H1 (cell line): Measurements from ENCODE around the gene TCFL5. TPM values are rescaled to one million over a fixed set of nuclear protein-coding genes. Genes with fewer than 3 reads are reported as not detected.

Experiments
- BRCA1 ChIP-seq: IDR thresholded peaks from 2 replicates; pipeline ENCODE4 v1.6.1; 2012; ENCODE audit warnings: low read depth, low read length, improper control_type of control experiment
- CEBPB ChIP-seq: IDR thresholded peaks from 2 replicates; pipeline ENCODE4 v1.6.1; 2012; ENCODE audit warnings: low read depth, low read length
- CHD2 ChIP-seq: IDR thresholded peaks from 2 replicates; pipeline ENCODE4 v1.6.1; 2012; ENCODE audit warnings: low read length, improper control_type of control experiment
- EGR1 ChIP-seq: IDR thresholded peaks from 2 replicates; pipeline ENCODE4 v1.6.1; 2011; ENCODE audit warnings: low read depth, low read length, borderline replicate concordance
- FOSL1 ChIP-seq: IDR thresholded peaks from 2 replicates; pipeline ENCODE4 v1.6.1; 2011; ENCODE audit warnings: mild to moderate bottlenecking, low read depth, low read length, moderate library complexity; ENCODE audit not compliant: insufficient read depth
- HDAC2 ChIP-seq, 2 experiments: fragments of 300-600 bp in 1 of 2; sonication (generic) in 1 of 2; IDR thresholded peaks; 2 replicates each; pipeline ENCODE4 v1.6.1; 2011 to 2012; ENCODE audit warnings: low read depth in 2 of 2, low read length in 2 of 2, mild to moderate bottlenecking in 2 of 2, moderate library complexity in 2 of 2, borderline replicate concordance in 1 of 2, inconsistent platforms in 1 of 2
- MAFK ChIP-seq: IDR thresholded peaks from 2 replicates; pipeline ENCODE4 v1.6.1; 2012; ENCODE audit warnings: low read depth, mild to moderate bottlenecking, improper control_type of control experiment, low read length
- PHF8 ChIP-seq: fragments of 200-600 bp; sonication (generic); conservative IDR thresholded peaks from 2 replicates; pipeline ENCODE4 v1.7.1; 2012; ENCODE audit warnings: low read depth, mild to moderate bottlenecking, inconsistent platforms, low read length, moderate library complexity
- RAD21 ChIP-seq, 2 experiments: IDR thresholded peaks in 1 of 2; conservative IDR thresholded peaks in 1 of 2; 2 replicates each; pipeline ENCODE4 v1.6.1; 2011; ENCODE audit warnings: low read depth in 2 of 2, low read length in 2 of 2, improper control_type of control experiment in 1 of 2, inconsistent platforms in 1 of 2, mild to moderate bottlenecking in 1 of 2, moderate library complexity in 1 of 2
- RFX5 ChIP-seq: IDR thresholded peaks from 2 replicates; pipeline ENCODE4 v1.6.1; 2011; ENCODE audit warnings: low read depth, low read length, improper control_type of control experiment, borderline replicate concordance
- SP2 ChIP-seq: IDR thresholded peaks from 2 replicates; pipeline ENCODE4 v1.6.1; 2012; ENCODE audit warnings: mild to moderate bottlenecking, low read length, inconsistent platforms
- SUZ12 ChIP-seq: fragments of 200-600 bp; sonication (generic); IDR thresholded peaks from 2 replicates; pipeline ENCODE4 v1.6.1; 2012; ENCODE audit warnings: mild to moderate bottlenecking, inconsistent platforms, low read length, moderate library complexity, mixed read lengths
- TAF7 ChIP-seq: optimal IDR thresholded peaks from 2 replicates; pipeline ENCODE3; 2011; ENCODE audit warnings: low read depth, mild to moderate bottlenecking, inconsistent platforms, low read length, moderate library complexity, borderline replicate concordance
- TCF12 ChIP-seq: IDR thresholded peaks from 2 replicates; pipeline ENCODE4 v1.6.1; 2011; ENCODE audit warnings: low read depth, mild to moderate bottlenecking, low read length
- polyA plus RNA-seq, 7 experiments: library from polyadenylated mRNA; depleted of rRNA in 3 of 7; stranded (reverse) in 5 of 7; unstranded in 2 of 7; fragments of >200 nt in 5 of 7; fragments of 200-250 nt in 2 of 7; gene quantifications; 1 replicate in 5 of 7; 2 replicates in 1 of 7; 4 replicates in 1 of 7; pipeline versions ENCODE4 v1.2.1 to v1.2.3, GENCODE V29; 2011 to 2013; ENCODE audit warnings: missing spikeins in 2 of 7, mixed read lengths in 2 of 7
- total RNA-seq: library from RNA; stranded (reverse); fragmentation: NEBNext Ultra II Directional; extraction: Animal tissue kit (Norgen Biotek cat#: 25700); gene quantifications from 2 replicates; pipeline ENCODE4 v1.2.1, GENCODE V29; 2021
- TF ChIP-seq, protein P1 (sequence below): IDR thresholded peaks from 2 replicates; pipeline ENCODE4 v1.6.1; 2012; ENCODE audit warnings: inconsistent platforms
- TF ChIP-seq, protein P2 (sequence below), 3 experiments: IDR thresholded peaks; 1 replicate in 2 of 3; 2 replicates in 1 of 3; pipeline versions ENCODE4 v1.5.1 to v1.6.1; 2011; ENCODE audit warnings: low read length in 3 of 3, mild to moderate bottlenecking in 3 of 3, inconsistent platforms in 2 of 3, low read depth in 1 of 3, moderate library complexity in 1 of 3; ENCODE audit not compliant: insufficient read depth in 1 of 3; ENCODE audit errors: control extremely low read depth in 1 of 3

The TCFL5 gene
- total and polyA plus RNA-seq, 2 of the 8 experiments (the other 6 are each of a cell fraction or from before 2014, with no cell fraction given), result 6.2 to 15.0 TPM

DNA sequence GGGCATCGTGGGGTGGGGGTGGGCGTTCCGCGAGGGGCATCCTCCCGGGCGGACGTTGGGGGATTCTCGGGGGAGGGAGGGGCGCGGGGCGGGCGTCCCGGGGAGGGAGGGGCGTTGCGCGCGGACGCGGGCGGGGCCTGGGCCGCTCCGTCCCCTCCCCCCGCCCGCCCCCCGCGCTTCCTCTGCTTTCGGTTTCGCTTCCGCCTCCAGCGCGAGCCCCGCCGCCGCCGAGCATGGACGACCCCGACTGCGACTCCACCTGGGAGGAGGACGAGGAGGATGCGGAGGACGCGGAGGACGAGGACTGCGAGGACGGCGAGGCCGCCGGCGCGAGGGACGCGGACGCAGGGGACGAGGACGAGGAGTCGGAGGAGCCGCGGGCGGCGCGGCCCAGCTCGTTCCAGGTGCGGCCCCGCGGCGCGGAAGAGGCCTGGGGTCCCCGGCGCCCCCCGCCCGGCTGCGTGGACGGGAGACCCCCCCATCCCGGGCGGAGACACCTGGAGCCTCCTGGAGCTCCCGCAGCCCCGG lies 56.9 kb downstream of the TCFL5 start, which contains the start of gene OGFR (continued):
- TF ChIP-seq CEBPB (no peak), RAD21 (IDR thresholded peaks at IDR 0.05 in 1 of 2, conservative IDR thresholded peaks at IDR 0.05 in 1 of 2; ENCODE audit: low read depth in 2 of 2, low read length in 2 of 2) (no peak), FOSL1 (no peak), BRCA1 (no peak), CHD2 (no peak), MAFK (no peak), SP2 (no peak), TCF12 (no peak), HDAC2 (IDR thresholded peaks at IDR 0.05; ENCODE audit: borderline replicate concordance in 1 of 2, low read depth in 2 of 2, low read length in 2 of 2) (no peak), EGR1 (no peak), SUZ12 (no peak), RFX5 (no peak), PHF8 (peak; percentile 39; the same call in 1 of the 2 replicates), TAF7 (no peak)
- TF ChIP-seq, protein P1, sequence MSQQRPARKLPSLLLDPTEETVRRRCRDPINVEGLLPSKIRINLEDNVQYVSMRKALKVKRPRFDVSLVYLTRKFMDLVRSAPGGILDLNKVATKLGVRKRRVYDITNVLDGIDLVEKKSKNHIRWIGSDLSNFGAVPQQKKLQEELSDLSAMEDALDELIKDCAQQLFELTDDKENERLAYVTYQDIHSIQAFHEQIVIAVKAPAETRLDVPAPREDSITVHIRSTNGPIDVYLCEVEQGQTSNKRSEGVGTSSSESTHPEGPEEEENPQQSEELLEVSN, result no peak; the same call in 1 of the 2 replicates
- TF ChIP-seq, protein P2, sequence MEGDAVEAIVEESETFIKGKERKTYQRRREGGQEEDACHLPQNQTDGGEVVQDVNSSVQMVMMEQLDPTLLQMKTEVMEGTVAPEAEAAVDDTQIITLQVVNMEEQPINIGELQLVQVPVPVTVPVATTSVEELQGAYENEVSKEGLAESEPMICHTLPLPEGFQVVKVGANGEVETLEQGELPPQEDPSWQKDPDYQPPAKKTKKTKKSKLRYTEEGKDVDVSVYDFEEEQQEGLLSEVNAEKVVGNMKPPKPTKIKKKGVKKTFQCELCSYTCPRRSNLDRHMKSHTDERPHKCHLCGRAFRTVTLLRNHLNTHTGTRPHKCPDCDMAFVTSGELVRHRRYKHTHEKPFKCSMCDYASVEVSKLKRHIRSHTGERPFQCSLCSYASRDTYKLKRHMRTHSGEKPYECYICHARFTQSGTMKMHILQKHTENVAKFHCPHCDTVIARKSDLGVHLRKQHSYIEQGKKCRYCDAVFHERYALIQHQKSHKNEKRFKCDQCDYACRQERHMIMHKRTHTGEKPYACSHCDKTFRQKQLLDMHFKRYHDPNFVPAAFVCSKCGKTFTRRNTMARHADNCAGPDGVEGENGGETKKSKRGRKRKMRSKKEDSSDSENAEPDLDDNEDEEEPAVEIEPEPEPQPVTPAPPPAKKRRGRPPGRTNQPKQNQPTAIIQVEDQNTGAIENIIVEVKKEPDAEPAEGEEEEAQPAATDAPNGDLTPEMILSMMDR (IDR thresholded peaks at IDR 0.05; ENCODE audit: control extremely low read depth in 1 of 3, insufficient read depth in 1 of 3, low read depth in 1 of 3, low read length in 3 of 3), result no peak
